GM21381 (cell line): ENCODE measurements around the gene RPL18.
A peak's percentile ranks its signal among the peaks of the same experiment; 100 is the strongest.

Experiments
- ATAC-seq: cut with Tn5 transposase; IDR thresholded peaks from one replicate; pipeline ENCODE4 v1.9.1; 2021; ENCODE audit warnings: mild to moderate bottlenecking, moderate library complexity; ENCODE audit not compliant: unreplicated experiment

Gene RPL18

DNA sequence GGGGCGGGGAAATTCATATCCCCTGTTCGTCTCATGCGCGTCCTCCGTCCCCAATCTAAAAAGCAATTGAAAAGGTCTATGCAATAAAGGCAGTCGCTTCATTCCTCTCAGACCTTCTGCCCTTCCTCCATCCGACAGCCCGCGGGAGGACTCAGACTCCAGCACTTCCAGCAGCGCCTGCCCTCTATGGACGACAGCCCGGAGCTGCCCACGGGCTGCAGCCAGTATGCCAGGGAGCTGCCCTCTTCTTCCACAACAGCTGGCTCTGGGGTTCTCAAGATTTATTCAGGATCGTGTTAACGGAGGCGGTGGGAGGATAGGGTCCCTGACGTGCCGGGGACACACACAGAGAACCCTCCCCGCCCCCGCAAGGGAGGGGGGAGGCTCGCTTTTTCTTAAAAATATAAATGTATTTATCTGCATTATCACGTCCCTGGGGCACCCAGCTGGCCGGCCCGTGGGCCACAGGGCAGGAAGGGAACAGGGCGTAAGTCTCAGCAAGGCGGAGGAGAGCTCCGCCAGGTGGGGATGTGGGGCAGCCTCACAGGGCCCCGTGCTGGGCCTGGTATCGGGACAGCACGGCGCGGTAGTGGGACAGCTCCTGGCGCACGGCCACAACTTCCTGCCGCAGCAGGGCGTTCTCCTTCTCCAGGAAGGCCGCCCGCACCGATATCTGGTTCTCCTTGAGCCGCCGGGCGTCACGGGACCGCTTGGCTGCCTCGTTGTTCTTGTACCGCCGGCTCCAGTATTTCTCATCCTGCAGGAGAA lies 11.5 kb upstream of the RPL18 start:
- no peak for ATAC-seq

DNA sequence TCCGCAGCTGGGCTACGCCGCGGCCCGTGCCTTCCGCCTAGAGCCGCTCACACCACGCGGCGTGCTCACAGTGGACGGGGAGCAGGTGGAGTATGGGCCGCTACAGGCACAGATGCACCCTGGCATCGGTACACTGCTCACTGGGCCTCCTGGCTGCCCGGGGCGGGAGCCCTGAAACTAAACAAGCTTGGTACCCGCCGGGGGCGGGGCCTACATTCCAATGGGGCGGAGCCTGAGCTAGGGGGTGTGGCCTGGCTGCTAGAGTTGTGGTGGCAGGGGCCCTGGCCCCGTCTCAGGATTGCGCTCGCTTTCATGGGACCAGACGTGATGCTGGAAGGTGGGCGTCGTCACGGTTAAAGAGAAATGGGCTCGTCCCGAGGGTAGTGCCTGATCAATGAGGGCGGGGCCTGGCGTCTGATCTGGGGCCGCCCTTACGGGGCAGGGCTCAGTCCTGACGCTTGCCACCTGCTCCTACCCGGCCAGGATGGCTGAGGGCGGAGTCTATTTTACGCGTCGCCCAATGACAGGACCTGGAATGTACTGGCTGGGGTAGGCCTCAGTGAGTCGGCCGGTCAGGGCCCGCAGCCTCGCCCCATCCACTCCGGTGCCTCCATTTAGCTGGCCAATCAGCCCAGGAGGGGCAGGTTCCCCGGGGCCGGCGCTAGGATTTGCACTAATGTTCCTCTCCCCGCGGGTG lies 10.8 kb upstream of the RPL18 start:
- ATAC-seq, result no peak

GRCh38 chr19:48629297-48629598 lies 10.3 kb upstream of the RPL18 start:
- no peak for ATAC-seq

DNA sequence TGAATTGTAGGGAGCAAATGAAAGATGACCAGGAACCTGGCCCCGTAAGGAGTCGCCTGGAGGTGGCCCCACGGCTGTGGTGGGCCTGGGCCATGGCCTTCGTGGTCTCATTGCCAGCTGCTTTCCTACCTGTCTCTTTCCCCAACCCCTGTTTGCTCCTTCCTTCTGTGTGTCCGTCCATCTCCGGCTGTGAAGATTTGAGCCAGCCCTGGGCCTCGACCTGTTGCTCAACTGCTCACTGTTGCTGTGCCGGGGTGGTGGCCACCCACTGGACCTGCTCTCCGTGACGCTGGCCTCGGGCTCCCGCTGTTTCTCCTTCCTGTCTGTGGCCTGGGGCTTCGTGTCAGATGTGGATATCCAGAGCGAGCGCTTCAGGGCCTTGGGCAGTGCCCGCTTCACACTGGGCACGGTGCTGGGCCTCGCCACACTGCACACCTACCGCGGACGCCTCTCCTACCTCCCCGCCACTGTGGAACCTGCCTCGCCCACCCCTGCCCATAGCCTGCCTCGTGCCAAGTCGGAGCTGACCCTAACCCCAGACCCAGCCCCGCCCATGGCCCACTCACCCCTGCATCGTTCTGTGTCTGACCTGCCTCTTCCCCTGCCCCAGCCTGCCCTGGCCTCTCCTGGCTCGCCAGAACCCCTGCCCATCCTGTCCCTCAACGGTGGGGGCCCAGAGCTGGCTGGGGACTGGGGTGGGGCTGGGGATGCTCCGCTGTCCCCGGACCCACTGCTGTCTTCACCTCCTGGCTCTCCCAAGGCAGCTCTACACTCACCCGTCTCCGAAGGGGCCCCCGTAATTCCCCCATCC lies 9.7 kb upstream of the RPL18 start:
- no peak for ATAC-seq

DNA sequence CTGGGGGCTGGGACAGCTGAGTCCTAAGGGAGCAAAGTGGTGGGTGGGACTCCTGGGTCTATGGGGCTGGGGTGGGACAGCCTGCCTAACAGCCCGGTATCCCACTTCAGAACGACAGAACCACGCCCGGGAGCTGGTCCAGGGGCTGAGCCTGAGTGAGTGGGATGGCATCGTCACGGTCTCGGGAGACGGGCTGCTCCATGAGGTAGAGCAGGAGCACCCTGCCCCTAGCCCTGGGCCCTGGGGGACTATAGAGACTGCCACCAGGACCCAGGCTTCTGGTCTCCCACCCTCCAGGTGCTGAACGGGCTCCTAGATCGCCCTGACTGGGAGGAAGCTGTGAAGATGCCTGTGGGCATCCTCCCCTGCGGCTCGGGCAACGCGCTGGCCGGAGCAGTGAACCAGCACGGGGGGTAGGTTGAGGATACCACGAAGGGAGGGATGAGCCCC lies 8.9 kb upstream of the RPL18 start:
- no peak for ATAC-seq

- ATAC-seq, result no peak
Measured at GRCh38 chr19:48627201-48627864, 8.4 kb upstream of the RPL18 start.

GRCh38 chr19:48625891-48626327 lies 6.9 kb upstream of the RPL18 start:
- no peak for ATAC-seq

- no peak for ATAC-seq
Measured at GRCh38 chr19:48624791-48625723, 6.1 kb upstream of the RPL18 start.

GRCh38 chr19:48624067-48624594 lies 5.2 kb upstream of the RPL18 start:
- ATAC-seq, result peak; percentile 54

- ATAC-seq, result no peak
Measured at GRCh38 chr19:48623556-48624066, 4.6 kb upstream of the RPL18 start.

DNA sequence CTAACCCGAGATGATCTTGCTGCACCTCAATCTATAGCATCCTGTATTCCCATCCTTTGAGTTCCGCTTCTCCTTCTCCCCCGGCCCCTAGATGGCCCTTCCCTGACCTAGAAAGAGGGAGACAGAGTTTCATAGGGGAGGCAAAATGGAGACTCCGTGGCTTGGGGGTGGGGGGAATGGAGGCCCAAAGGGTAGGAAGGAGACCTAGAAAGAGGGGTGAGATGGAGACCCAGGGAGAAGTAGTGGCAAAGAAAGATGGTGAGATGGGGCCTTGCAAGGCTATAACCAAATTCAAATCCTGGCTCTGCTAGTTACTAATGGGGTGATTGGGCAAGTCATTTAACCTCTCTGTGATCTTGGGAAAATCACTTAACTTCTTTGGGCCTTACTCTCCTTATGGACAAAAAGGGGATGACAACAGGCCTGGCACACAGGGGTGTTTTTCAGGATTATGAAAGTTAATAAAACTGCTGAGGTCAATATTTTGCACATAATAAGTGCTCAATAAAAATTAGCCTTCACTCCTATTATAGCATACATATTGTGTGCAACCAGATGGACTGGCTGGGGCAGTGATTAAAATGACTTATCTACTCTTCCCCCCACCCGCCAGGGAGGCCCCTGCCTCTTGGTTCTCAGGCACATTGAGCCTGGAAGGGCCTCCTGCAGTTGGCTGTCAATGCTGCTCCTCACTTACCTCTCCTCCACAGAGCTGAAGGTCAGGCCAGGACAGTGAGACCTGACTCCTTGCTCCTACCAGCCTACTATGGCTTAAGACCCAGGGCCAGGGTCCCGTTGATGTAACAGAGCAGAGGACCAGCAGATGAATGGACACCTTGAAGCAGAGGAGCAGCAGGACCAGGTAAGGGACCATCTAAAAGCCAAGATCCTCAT lies 961 bp upstream of the RPL18 start:
- no peak for ATAC-seq

GRCh38 chr19:48618278-48618915 lies 581 bp downstream of the RPL18 start:
- no peak for ATAC-seq

GRCh38 chr19:48617146-48617937 lies 1.6 kb downstream of the RPL18 start:
- ATAC-seq, result no peak

DNA sequence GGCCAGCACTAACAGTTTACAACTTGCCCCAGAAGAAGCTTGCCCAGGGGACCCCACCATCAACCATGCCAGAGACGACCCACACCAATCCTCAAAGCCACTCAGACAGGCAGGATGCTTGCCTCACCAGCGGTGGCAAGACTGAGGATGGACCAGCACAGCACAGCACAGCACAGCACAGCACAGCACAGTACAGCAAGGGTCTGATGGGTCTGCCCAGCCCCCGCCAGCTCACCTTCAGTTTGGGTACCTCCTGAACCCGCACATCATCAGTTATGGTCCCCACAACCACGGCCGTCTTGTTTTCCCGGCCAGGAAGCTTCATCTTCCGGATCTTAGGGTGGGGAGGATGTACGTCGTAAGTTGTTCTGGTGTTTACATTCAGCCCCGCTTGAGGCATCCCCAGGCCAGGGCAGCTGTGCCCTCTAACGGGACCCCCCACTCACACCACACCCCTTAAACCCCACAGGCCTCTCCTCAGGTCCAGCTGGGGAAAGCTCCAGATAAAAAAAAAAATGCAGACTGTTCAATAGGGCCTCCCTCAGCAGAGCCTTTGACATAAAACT lies 2.4 kb downstream of the RPL18 start:
- ATAC-seq, result no peak

DNA sequence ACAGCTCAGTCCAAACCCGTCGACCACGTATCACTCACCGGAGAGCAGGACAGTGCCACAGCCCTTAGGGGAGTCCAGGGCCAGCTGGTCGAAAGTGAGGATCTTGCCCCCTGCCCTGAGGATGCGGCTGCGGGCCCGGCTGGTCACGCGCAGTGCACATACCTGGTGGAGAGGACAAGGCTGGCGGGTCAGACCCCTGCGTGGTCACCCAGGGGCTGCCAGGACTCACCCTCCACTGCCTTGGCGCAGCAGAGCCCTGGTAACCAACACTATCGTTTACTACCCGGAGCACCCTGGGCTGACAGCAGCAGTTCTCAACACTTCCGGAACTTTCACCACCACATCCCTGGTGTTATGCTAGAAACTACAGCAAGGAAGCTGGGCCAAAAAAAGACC lies 2.9 kb downstream of the RPL18 start:
- no peak for ATAC-seq

GRCh38 chr19:48615231-48616040 lies 3.5 kb downstream of the RPL18 start:
- ATAC-seq, result no peak
